Neural cell (in vitro differentiated cells): ENCODE measurements around the gene CAMK1D. TPM values are rescaled to one million over a fixed set of nuclear protein-coding genes. Genes with fewer than 3 reads are reported as not detected.

Experiments
- H2AFZ ChIP-seq: fragments of 200-600, 300-800 bp; sonication (generic), shearing (Covaris generic); 2 replicates; pipeline ENCODE4 v1.6.0; 2014; ENCODE audit warnings: low read depth, mild to moderate bottlenecking, antibody characterized with exemption, low read length, moderate library complexity
- H3F3A ChIP-seq: fragments of 200-600 bp; shearing (Covaris generic); 2 replicates; pipeline ENCODE4 v1.6.1; 2016; ENCODE audit warnings: mild to moderate bottlenecking, moderate library complexity, mixed read lengths, antibody characterized with exemption, low read length; ENCODE audit not compliant: insufficient read depth, poor library complexity, severe bottlenecking
- H3K27ac ChIP-seq: fragments of 200-600, 300-800 bp; sonication (generic), shearing (Covaris generic); 2 replicates; pipeline ENCODE4 v1.5.1; 2014; ENCODE audit warnings: mild to moderate bottlenecking, low read length, moderate library complexity
- H3K27me3 ChIP-seq: fragments of 300-800, 200-600 bp; sonication (generic), shearing (Covaris generic); 2 replicates; pipeline ENCODE4 v1.6.0; 2014; ENCODE audit warnings: mild to moderate bottlenecking, low read depth, low read length, moderate library complexity; ENCODE audit not compliant: insufficient read depth
- H3K36me3 ChIP-seq: fragments of 300-800, 200-600 bp; sonication (generic), shearing (Covaris generic); 2 replicates; pipeline ENCODE4 v1.5.1; 2014; ENCODE audit warnings: mild to moderate bottlenecking, antibody characterized with exemption, low read length, moderate library complexity; ENCODE audit not compliant: insufficient read depth
- H3K4me2 ChIP-seq: fragments of 300-800, 200-600 bp; sonication (generic), shearing (Covaris generic); 2 replicates; pipeline ENCODE4 v1.6.0; 2014; ENCODE audit warnings: mild to moderate bottlenecking, low read length
- H3K4me3 ChIP-seq: fragments of 300-800, 200-600 bp; sonication (generic), shearing (Covaris generic); 2 replicates; pipeline ENCODE4 v1.5.1; 2014; ENCODE audit warnings: mild to moderate bottlenecking, low read length, moderate library complexity
- H3K79me2 ChIP-seq: fragments of 200-600 bp; shearing (Covaris generic); replicated peaks from 2 replicates; pipeline ENCODE4 v1.6.0; 2014; ENCODE audit warnings: mild to moderate bottlenecking, low read length, moderate library complexity; ENCODE audit not compliant: insufficient read depth
- H3K9ac ChIP-seq: fragments of 300-800, 200-600 bp; sonication (generic), shearing (Covaris generic); 2 replicates; pipeline ENCODE4 v1.6.1; 2016; ENCODE audit warnings: mild to moderate bottlenecking, low read length, mixed read lengths
- H3K9me2 ChIP-seq: fragments of 200-600 bp; shearing (Covaris generic); 2 replicates; pipeline ENCODE4 v1.6.1; 2016; ENCODE audit warnings: mild to moderate bottlenecking, low read length, mixed read lengths; ENCODE audit not compliant: insufficient read depth
- H3K9me3 ChIP-seq: fragments of 200-600, 300-800 bp; sonication (generic), shearing (Covaris generic); 2 replicates; pipeline ENCODE4 v1.6.1; 2016; ENCODE audit warnings: mild to moderate bottlenecking, mixed run types, low read length, moderate library complexity, mixed read lengths
- H4K20me1 ChIP-seq: fragments of 200-600 bp; shearing (Covaris generic); 2 replicates; pipeline ENCODE4 v1.6.1; 2016; ENCODE audit warnings: mild to moderate bottlenecking, mixed run types; ENCODE audit not compliant: insufficient read depth
- CTCF ChIP-seq: fragments of 450-650 bp; IDR thresholded peaks from 2 replicates; pipeline ENCODE4 v1.5.1; 2014; ENCODE audit warnings: antibody characterized with exemption, mild to moderate bottlenecking, moderate library complexity; ENCODE audit not compliant: poor library complexity, severe bottlenecking
- EP300 ChIP-seq: fragments of 450-650 bp; conservative IDR thresholded peaks from 2 replicates; pipeline ENCODE4 v1.6.1; 2014; ENCODE audit warnings: antibody characterized with exemption, mild to moderate bottlenecking, moderate library complexity; ENCODE audit not compliant: poor library complexity, severe bottlenecking
- EZH2 ChIP-seq: fragments of 200-600, 300-800 bp; shearing (Covaris generic), sonication (generic); IDR thresholded peaks from 2 replicates; pipeline ENCODE4 v1.6.1; 2014; ENCODE audit warnings: antibody characterized with exemption, low read length, borderline replicate concordance, mild to moderate bottlenecking; ENCODE audit not compliant: insufficient read depth, poor library complexity, severe bottlenecking
- MXI1 ChIP-seq: fragments of 450-650 bp; conservative IDR thresholded peaks from 2 replicates; pipeline ENCODE4 v1.6.1; 2014; ENCODE audit warnings: antibody characterized with exemption, mild to moderate bottlenecking; ENCODE audit not compliant: poor library complexity, severe bottlenecking
- POLR2AphosphoS5 ChIP-seq: IDR thresholded peaks from 2 replicates; pipeline ENCODE4 v1.6.1; 2012
- RAD21 ChIP-seq: fragments of 450-650 bp; conservative IDR thresholded peaks from 2 replicates; pipeline ENCODE4 v1.6.1; 2014; ENCODE audit warnings: antibody characterized with exemption, mild to moderate bottlenecking, moderate library complexity
- REST ChIP-seq: IDR thresholded peaks from 2 replicates; pipeline ENCODE4 v1.6.1; 2012; ENCODE audit warnings: borderline replicate concordance
- SMC3 ChIP-seq: fragments of 450-650 bp; conservative IDR thresholded peaks from 2 replicates; pipeline ENCODE4 v1.6.1; 2014; ENCODE audit warnings: antibody characterized with exemption, mild to moderate bottlenecking, moderate library complexity; ENCODE audit not compliant: poor library complexity
- TAF1 ChIP-seq: IDR thresholded peaks from 2 replicates; pipeline ENCODE4 v1.6.1; 2012; ENCODE audit warnings: low read depth
- polyA plus RNA-seq: library from polyadenylated mRNA; depleted of rRNA; stranded (reverse); fragments of >200 nt; gene quantifications from 2 replicates; pipeline ENCODE4 v1.2.3, GENCODE V29; 2014

The CAMK1D gene
- polyA plus RNA-seq, 1 donor from 2014 or later: 13.8 TPM

GRCh38 chr10:12842310-12842709 is 493.0 kb downstream of the CAMK1D start:
- Histone ChIP-seq H3K9ac (no peak overlapping the region), H3K27ac (no peak overlapping the region), H3K4me3 (no peak overlapping the region), H2AFZ (no peak overlapping the region), H3K36me3 (no peaks in the 10 kb centered on the region), H4K20me1 (no peaks in the 10 kb centered on the region), H3K9me3 (no peaks in the 10 kb centered on the region), H3K4me2 (no peak overlapping the region), H3K9me2 (no peaks in the 10 kb centered on the region), H3K79me2 (no peaks in the 10 kb centered on the region), H3K27me3 (no peaks in the 10 kb centered on the region), H3F3A (no peaks in the 10 kb centered on the region)
- no peak for TF ChIP-seq REST
- TF ChIP-seq MXI1: no peak
- no peak for TF ChIP-seq POLR2AphosphoS5
- TF ChIP-seq RAD21: no peak
- TF ChIP-seq TAF1: no peak
- TF ChIP-seq SMC3: no peak
- no peak for TF ChIP-seq EP300
- TF ChIP-seq CTCF: no peak
- TF ChIP-seq EZH2: no peak

GRCh38 chr10:12843296-12843945 is 494.1 kb downstream of the CAMK1D start:
- H3F3A ChIP-seq: no peaks in the 10 kb centered on the region
- no peaks in the 10 kb centered on the region for H3K27me3 ChIP-seq
- H2AFZ ChIP-seq: no peak overlapping the region
- no peaks in the 10 kb centered on the region for H3K9me3 ChIP-seq
- no peaks in the 10 kb centered on the region for H3K79me2 ChIP-seq
- no peak overlapping the region for H3K4me3 ChIP-seq
- H3K27ac ChIP-seq: no peak overlapping the region
- no peaks in the 10 kb centered on the region for H4K20me1 ChIP-seq
- no peak overlapping the region for H3K4me2 ChIP-seq
- no peak overlapping the region for H3K9ac ChIP-seq
- H3K9me2 ChIP-seq: no peaks in the 10 kb centered on the region
- no peaks in the 10 kb centered on the region for H3K36me3 ChIP-seq
- no peak for TF ChIP-seq CTCF
- no peak for TF ChIP-seq MXI1
- TF ChIP-seq TAF1: no peak
- no peak for TF ChIP-seq RAD21
- no peak for TF ChIP-seq EP300
- no peak for TF ChIP-seq SMC3
- no peak for TF ChIP-seq POLR2AphosphoS5
- TF ChIP-seq EZH2: no peak
- TF ChIP-seq REST: no peak
